ENCODE data around the gene OVCH1.

OVCH1 gene

DNA sequence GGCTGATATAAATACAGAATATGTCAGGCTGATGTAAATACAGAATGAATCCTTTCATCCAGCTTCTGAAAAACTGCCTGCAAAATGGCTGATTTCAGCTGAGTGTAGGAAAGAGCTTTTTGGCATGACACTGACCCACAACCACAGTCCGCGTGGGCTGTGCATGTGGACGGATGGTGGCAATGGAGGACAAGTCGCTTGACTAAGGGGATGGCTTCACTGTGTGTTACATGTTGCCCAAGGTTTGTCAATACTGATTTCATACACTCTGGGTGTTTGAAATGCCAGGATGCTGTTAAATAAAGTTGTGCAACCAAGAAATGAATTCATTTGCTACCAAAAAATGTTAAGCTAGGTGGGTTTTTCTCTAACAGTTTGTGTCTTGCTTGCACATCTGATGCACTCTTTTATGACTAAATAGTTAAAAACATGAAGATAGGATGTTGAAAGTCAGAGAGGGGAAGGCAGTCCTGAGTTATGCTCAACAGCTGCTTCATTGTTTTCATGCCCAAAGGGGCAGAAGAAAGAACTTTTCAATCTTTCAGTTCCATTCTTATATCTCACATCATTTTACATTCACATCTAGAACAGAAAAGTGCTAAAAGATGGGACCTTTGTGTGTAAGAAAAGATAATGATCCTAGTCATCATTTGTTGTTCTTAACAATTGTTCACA lies 36.5 kb upstream of the OVCH1 start:
- H2AFZ ChIP-seq (ENCODE audit: low read depth), result no peak overlapping the region
- no peak overlapping the region for H3K4me2 ChIP-seq
- no peaks in the 10 kb centered on the region for H3K36me3 ChIP-seq (ENCODE audit: insufficient read depth)
- no peak overlapping the region for H3K27ac ChIP-seq
- no peaks in the 10 kb centered on the region for H4K20me1 ChIP-seq (ENCODE audit: insufficient read depth)
- H3K79me2 ChIP-seq (ENCODE audit: insufficient read depth, low read depth), result no peaks in the 10 kb centered on the region
- no peak overlapping the region for H3K9ac ChIP-seq
- no peak overlapping the region for H3K4me3 ChIP-seq (IDR thresholded peaks at IDR 0.05; ENCODE audit: insufficient read depth, low read depth, low read length)
- H3K27me3 ChIP-seq (ENCODE audit: insufficient read depth, low read depth), result no peaks in the 10 kb centered on the region
- H3K4me1 ChIP-seq (ENCODE audit: low read depth, poor library complexity, severe bottlenecking), result no peaks in the 10 kb centered on the region
- TF ChIP-seq, protein P1, sequence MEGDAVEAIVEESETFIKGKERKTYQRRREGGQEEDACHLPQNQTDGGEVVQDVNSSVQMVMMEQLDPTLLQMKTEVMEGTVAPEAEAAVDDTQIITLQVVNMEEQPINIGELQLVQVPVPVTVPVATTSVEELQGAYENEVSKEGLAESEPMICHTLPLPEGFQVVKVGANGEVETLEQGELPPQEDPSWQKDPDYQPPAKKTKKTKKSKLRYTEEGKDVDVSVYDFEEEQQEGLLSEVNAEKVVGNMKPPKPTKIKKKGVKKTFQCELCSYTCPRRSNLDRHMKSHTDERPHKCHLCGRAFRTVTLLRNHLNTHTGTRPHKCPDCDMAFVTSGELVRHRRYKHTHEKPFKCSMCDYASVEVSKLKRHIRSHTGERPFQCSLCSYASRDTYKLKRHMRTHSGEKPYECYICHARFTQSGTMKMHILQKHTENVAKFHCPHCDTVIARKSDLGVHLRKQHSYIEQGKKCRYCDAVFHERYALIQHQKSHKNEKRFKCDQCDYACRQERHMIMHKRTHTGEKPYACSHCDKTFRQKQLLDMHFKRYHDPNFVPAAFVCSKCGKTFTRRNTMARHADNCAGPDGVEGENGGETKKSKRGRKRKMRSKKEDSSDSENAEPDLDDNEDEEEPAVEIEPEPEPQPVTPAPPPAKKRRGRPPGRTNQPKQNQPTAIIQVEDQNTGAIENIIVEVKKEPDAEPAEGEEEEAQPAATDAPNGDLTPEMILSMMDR (conservative IDR thresholded peaks at IDR 0.05; ENCODE audit: low read depth, low read length), result no peak

DNA sequence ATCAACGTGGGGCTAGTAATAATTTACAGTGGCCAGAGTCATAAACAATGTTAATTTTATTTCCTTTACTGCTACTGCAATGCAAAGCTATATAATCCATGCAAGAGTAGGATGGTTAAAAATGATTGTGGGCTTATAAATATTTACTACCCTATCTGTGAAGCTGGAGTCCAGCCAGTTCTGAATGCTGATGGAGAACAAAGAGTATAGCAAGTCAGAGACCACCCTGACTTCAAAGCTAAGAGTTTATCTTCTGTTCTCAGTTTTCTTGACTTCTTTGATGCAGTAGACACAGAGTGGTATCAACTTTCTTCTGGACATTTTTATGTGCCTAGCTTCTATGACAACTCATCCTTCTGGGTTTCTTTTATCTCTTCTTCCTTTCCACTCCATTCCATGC lies 34.0 kb upstream of the OVCH1 start:
- Histone ChIP-seq H3K27ac (no peak overlapping the region), H3K27me3 (ENCODE audit: insufficient read depth, low read depth) (no peaks in the 10 kb centered on the region), H3K9ac (no peak overlapping the region), H3K4me1 (ENCODE audit: low read depth, poor library complexity, severe bottlenecking) (no peaks in the 10 kb centered on the region), H3K79me2 (ENCODE audit: insufficient read depth, low read depth) (no peaks in the 10 kb centered on the region), H4K20me1 (ENCODE audit: insufficient read depth) (no peaks in the 10 kb centered on the region), H2AFZ (ENCODE audit: low read depth) (no peak overlapping the region), H3K36me3 (ENCODE audit: insufficient read depth) (no peaks in the 10 kb centered on the region), H3K4me2 (no peak overlapping the region), H3K4me3 (IDR thresholded peaks at IDR 0.05; ENCODE audit: insufficient read depth, low read depth, low read length) (no peak overlapping the region)
- TF ChIP-seq, protein P1 (conservative IDR thresholded peaks at IDR 0.05; ENCODE audit: low read depth, low read length), result no peak

DNA sequence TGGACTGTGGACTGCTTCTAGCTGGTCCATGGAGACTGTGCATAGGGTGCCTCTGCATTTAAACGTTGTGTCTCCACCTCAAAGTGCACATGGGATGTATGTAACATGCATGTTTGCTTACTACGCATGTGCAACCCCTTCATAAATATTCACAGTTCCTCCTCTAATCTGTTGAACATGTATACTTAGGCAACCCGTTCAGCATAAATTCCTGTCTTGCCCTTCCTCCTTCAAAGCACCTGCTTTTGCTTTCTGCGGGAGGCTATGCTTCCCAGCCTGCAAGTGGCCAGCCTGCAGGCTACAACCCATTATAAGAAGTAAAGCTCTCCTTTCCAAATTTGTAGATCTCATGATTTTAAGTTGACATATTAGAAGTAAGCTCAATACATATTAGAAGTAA lies 33.0 kb upstream of the OVCH1 start:
- Histone ChIP-seq H3K4me1 (ENCODE audit: low read depth, poor library complexity, severe bottlenecking) (no peaks in the 10 kb centered on the region), H3K36me3 (ENCODE audit: insufficient read depth) (no peaks in the 10 kb centered on the region), H3K4me3 (IDR thresholded peaks at IDR 0.05; ENCODE audit: insufficient read depth, low read depth, low read length) (no peak overlapping the region), H4K20me1 (ENCODE audit: insufficient read depth) (no peaks in the 10 kb centered on the region), H3K27ac (no peak overlapping the region), H3K27me3 (ENCODE audit: insufficient read depth, low read depth) (no peaks in the 10 kb centered on the region), H3K9ac (no peak overlapping the region), H2AFZ (ENCODE audit: low read depth) (no peak overlapping the region), H3K4me2 (no peak overlapping the region), H3K79me2 (ENCODE audit: insufficient read depth, low read depth) (no peaks in the 10 kb centered on the region)
- TF ChIP-seq, protein P1 (conservative IDR thresholded peaks at IDR 0.05; ENCODE audit: low read depth, low read length), result no peak

DNA sequence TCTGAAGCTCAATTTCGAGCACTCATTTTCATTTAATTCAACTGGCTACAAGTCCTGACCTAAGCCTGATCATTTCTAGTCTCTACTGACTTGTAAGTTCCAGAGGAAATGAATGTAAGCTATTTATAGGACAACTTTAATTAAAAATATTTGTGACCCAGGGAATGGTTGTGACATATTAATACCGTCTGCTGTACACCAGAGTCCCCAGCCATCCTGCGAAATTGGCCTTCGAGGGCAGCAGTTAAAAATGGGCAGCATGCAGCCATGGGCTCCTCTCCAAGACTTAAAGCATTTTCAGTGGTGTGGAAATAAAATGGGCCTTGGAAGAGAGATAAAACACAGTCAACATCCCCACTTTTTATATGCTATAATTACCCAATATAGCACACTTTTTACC lies 30.7 kb upstream of the OVCH1 start:
- no peak overlapping the region for H3K4me2 ChIP-seq
- no peak overlapping the region for H3K9ac ChIP-seq
- no peaks in the 10 kb centered on the region for H3K79me2 ChIP-seq (ENCODE audit: insufficient read depth, low read depth)
- no peaks in the 10 kb centered on the region for H3K36me3 ChIP-seq (ENCODE audit: insufficient read depth)
- no peak overlapping the region for H3K4me3 ChIP-seq (IDR thresholded peaks at IDR 0.05; ENCODE audit: insufficient read depth, low read depth, low read length)
- no peaks in the 10 kb centered on the region for H4K20me1 ChIP-seq (ENCODE audit: insufficient read depth)
- no peaks in the 10 kb centered on the region for H3K4me1 ChIP-seq (ENCODE audit: low read depth, poor library complexity, severe bottlenecking)
- TF ChIP-seq, protein P1 (conservative IDR thresholded peaks at IDR 0.05; ENCODE audit: low read depth, low read length), result no peak
- H3K27me3 ChIP-seq (ENCODE audit: insufficient read depth, low read depth), result no peaks in the 10 kb centered on the region
- H3K27ac ChIP-seq, result no peak overlapping the region
- H2AFZ ChIP-seq (ENCODE audit: low read depth), result no peak overlapping the region

Data from KMS-11 (cell line).